ENCODE measurements around the gene APRT.

GRCh38 chr16:88811769-88812512 is at the start of gene APRT:
- TF ChIP-seq CTCF (IDR thresholded peaks at IDR 0.05) (peak in 4 of 5 experiments; percentile 20 to 51 (median 27)), POLR2AphosphoS5 (IDR thresholded peaks at IDR 0.05) (peak; percentile 77 to 96 (median 84)), POLR2A (IDR thresholded peaks at IDR 0.05) (peak; percentile 80)

Measured in transverse colon (tissue), 4 donors.